Measurements from ENCODE around the gene PGP. TPM values are rescaled to one million over a fixed set of nuclear protein-coding genes. Genes with fewer than 3 reads are reported as not detected.

Gene PGP
- total and polyA plus RNA-seq, 2 of the 4 experiments (the other 2 are of a cell fraction), result 4.1 to 9.4 TPM

DNA sequence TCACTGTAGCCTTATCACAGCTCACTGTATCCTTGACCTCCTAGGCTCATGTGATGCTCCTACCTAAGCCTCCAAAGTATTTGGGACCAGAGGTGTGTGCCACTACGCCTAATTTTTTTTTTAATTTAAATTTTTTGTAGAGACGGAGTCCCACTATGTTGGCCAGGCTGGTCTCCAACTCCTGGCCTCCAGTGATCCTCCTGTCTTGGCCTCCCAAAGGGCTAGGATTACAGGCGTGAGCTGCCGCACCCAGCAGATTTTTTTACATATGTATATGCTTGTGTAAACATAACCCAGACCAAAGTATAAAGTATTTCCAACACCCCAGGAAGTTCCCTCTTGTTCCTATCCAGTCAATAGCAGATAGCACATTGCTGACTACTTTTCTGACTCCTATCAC lies 1.7 kb upstream of the PGP start:
- H3K23ac ChIP-seq (ENCODE audit: low read depth, low read length), result no peak overlapping the region
- H3K4me3 ChIP-seq (ENCODE audit: insufficient read depth, low read depth, low read length), result no peak overlapping the region
- ChIA-PET POLR2A (ENCODE audit: unreplicated experiment) (no interaction called here), CTCF (no interaction called here)
- no peak overlapping the region for H2BK20ac ChIP-seq (ENCODE audit: low read depth, low read length)
- no peak overlapping the region for H2AK9ac ChIP-seq (replicated peaks; ENCODE audit: low read depth, low read length, poor library complexity)
- no peak overlapping the region for H3K56ac ChIP-seq (ENCODE audit: extremely low read depth, insufficient read depth, low read length)
- DNase-seq, result no peak
- no peak overlapping the region for H3K4me2 ChIP-seq (ENCODE audit: low read depth, low read length)
- H3K9me3 ChIP-seq (ENCODE audit: control insufficient read depth, insufficient read depth, low read length), result no peaks in the 10 kb centered on the region
- H3K14ac ChIP-seq (replicated peaks; ENCODE audit: low read depth, low read length), result no peak overlapping the region
- dilution Hi-C loops (cut with HindIII; ENCODE audit: low sequenced_read_pairs, unreplicated experiment), result no loop called here
- TF ChIP-seq RCOR1 (IDR thresholded peaks at IDR 0.05; ENCODE audit: insufficient replicate concordance, low read length) (no peak), CHD1 (IDR thresholded peaks at IDR 0.05; ENCODE audit: low read depth, low read length) (no peak), BHLHE40 (IDR thresholded peaks at IDR 0.05; ENCODE audit: low read depth, low read length) (no peak)
- TF ChIP-seq, protein P1, sequence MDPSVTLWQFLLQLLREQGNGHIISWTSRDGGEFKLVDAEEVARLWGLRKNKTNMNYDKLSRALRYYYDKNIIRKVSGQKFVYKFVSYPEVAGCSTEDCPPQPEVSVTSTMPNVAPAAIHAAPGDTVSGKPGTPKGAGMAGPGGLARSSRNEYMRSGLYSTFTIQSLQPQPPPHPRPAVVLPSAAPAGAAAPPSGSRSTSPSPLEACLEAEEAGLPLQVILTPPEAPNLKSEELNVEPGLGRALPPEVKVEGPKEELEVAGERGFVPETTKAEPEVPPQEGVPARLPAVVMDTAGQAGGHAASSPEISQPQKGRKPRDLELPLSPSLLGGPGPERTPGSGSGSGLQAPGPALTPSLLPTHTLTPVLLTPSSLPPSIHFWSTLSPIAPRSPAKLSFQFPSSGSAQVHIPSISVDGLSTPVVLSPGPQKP (IDR thresholded peaks at IDR 0.05; ENCODE audit: borderline replicate concordance, low read depth, low read length), result no peak
- H4K8ac ChIP-seq (ENCODE audit: low read depth in 2 of 2, low read length in 2 of 2), result 0 out of 4 replicates have a peak overlapping the region, but pooled peaks of 1 of the 2 experiments have one; percentile 9
- no peak overlapping the region for H2AFZ ChIP-seq (replicated peaks; ENCODE audit: low read length, poor library complexity)
- H2BK15ac ChIP-seq (ENCODE audit: low read depth, low read length), result no peak overlapping the region
- BruUV-seq (replicated peaks), result no TSS peak
- H4K20me1 ChIP-seq (ENCODE audit: insufficient read depth, low read length), result peaks cover 12% of the 10 kb centered on the region
- no peaks in the 10 kb centered on the region for H3K27me3 ChIP-seq (ENCODE audit: control insufficient read depth, insufficient read depth, low read length)
- peaks cover 4% of the 10 kb centered on the region; the same call in 1 of the 2 replicates for H3K36me3 ChIP-seq (ENCODE audit: control insufficient read depth, insufficient read depth, low read length)
- peaks cover 14 to 30% of the 10 kb centered on the region in 2 experiments for H3K79me1 ChIP-seq (ENCODE audit: low read depth in 1 of 2, low read length in 2 of 2)
- no peak overlapping the region for H3K18ac ChIP-seq (ENCODE audit: low read depth, low read length)
- ATAC-seq (ENCODE audit: low read depth), result no peak
- in situ Hi-C loops (cut with MboI; ENCODE audit: low sequenced_read_pairs), result no loop called here
- no peak overlapping the region for H2AK5ac ChIP-seq (ENCODE audit: low read depth, low read length)
- no peak overlapping the region for H3K9ac ChIP-seq (ENCODE audit: low read depth, low read length)
- no peak overlapping the region for H3K4ac ChIP-seq (ENCODE audit: low read depth, low read length)
- H3K4me1 ChIP-seq (ENCODE audit: control insufficient read depth, insufficient read depth, low read length), result peaks cover 7% of the 10 kb centered on the region
- H3K9me1 ChIP-seq (ENCODE audit: insufficient read depth, low read length), result no peaks in the 10 kb centered on the region
- no CpG with 5 or more reads among the region's 4 CpGs for WGBS, 2 experiments (ENCODE audit: extremely low coverage in 2 of 2, insufficient read length in 1 of 2)
- no peak overlapping the region for H2BK5ac ChIP-seq (ENCODE audit: low read depth, low read length, poor library complexity, severe bottlenecking)
- no peak overlapping the region for H4K91ac ChIP-seq (ENCODE audit: insufficient read depth, low read depth, low read length)
- H4K5ac ChIP-seq (ENCODE audit: low read depth, low read length), result no peak overlapping the region
- H2BK120ac ChIP-seq (ENCODE audit: low read depth, low read length), result no peak overlapping the region
- intact Hi-C loops (cut with micrococcal nuclease), result no loop called here
- H3K27ac ChIP-seq (ENCODE audit: insufficient read depth, low read length), result no peak overlapping the region
